HepG2 (cell line): Measurements from ENCODE around the gene MIX23. TPM values are rescaled to one million over a fixed set of nuclear protein-coding genes. Genes with fewer than 3 reads are reported as not detected.

Experiments used
- ARID3A ChIP-seq: IDR thresholded peaks from 2 replicates; pipeline ENCODE4 v1.6.1; 2012; ENCODE audit warnings: low read depth, low read length, improper control_type of control experiment
- ARNTL ChIP-seq: sonication (generic); formaldehyde crosslinking; IDR thresholded peaks from 2 replicates; pipeline ENCODE4 v1.4.0; 2020; ENCODE audit warnings: mild to moderate bottlenecking, missing genetic modification reagents
- CREB1 ChIP-seq, 2 experiments: fragments of 450-650 bp in 1 of 2; IDR thresholded peaks; 2 replicates each; pipeline ENCODE4 v1.6.1; 2016 to 2017; ENCODE audit warnings: control low read depth in 1 of 2, mild to moderate bottlenecking in 1 of 2, missing compliant biosample characterization in 1 of 2, missing genetic modification characterization in 1 of 2
- ETV5 ChIP-seq: IDR thresholded peaks from 2 replicates; pipeline ENCODE4 v1.6.1; 2018; ENCODE audit warnings: missing biosample characterization, missing genetic modification reagents, inconsistent platforms, borderline replicate concordance
- GATAD2A ChIP-seq: IDR thresholded peaks from 2 replicates; pipeline ENCODE4 v1.6.1; 2016
- HNRNPLL ChIP-seq: fragments of 200-400 bp; formaldehyde crosslinking; IDR thresholded peaks from 2 replicates; pipeline ENCODE4 v1.6.1; 2017; ENCODE audit warnings: mild to moderate bottlenecking, low read depth, low read length; ENCODE audit not compliant: poor library complexity, severe bottlenecking
- JDP2 ChIP-seq: sonication (generic); formaldehyde crosslinking; IDR thresholded peaks from 2 replicates; pipeline ENCODE4 v1.8.1; 2022; ENCODE audit warnings: missing genetic modification reagents, borderline replicate concordance
- NAIF1 ChIP-seq: sonication (generic); formaldehyde crosslinking; IDR thresholded peaks from 2 replicates; pipeline ENCODE4 v1.5.0; 2020; ENCODE audit warnings: mild to moderate bottlenecking, missing genetic modification reagents, borderline replicate concordance
- SP5 ChIP-seq: IDR thresholded peaks from 2 replicates; pipeline ENCODE4 v1.6.1; 2016; ENCODE audit warnings: low read depth, borderline replicate concordance
- TCF12 ChIP-seq, 2 experiments: fragments of 450-650 bp in 1 of 2; sonication (generic) in 1 of 2; formaldehyde crosslinking in 1 of 2; IDR thresholded peaks; 2 replicates each; pipeline versions ENCODE4 v1.6.1 to v1.8.0; 2017 to 2022; ENCODE audit warnings: antibody characterized with exemption in 1 of 2, mild to moderate bottlenecking in 1 of 2, missing genetic modification reagents in 1 of 2, moderate library complexity in 1 of 2
- ZBTB10 ChIP-seq: sonication (generic); formaldehyde crosslinking; IDR thresholded peaks from 2 replicates; pipeline ENCODE4 v1.4.0; 2020; ENCODE audit warnings: missing genetic modification reagents, borderline replicate concordance
- ZBTB46 ChIP-seq: sonication (generic); formaldehyde crosslinking; IDR thresholded peaks from 2 replicates; pipeline ENCODE4 v1.4.0; 2020; ENCODE audit warnings: mild to moderate bottlenecking, missing genetic modification reagents, borderline replicate concordance
- ZMYM4 ChIP-seq: sonication (generic); formaldehyde crosslinking; IDR thresholded peaks from 2 replicates; pipeline ENCODE4 v1.8.1; 2023; ENCODE audit warnings: mild to moderate bottlenecking, missing genetic modification reagents
- ZNF143 ChIP-seq: sonication (generic); formaldehyde crosslinking; IDR thresholded peaks from 2 replicates; pipeline ENCODE4 v1.4.0; 2020; ENCODE audit warnings: missing genetic modification reagents
- ZNF337 ChIP-seq: sonication (generic); formaldehyde crosslinking; IDR thresholded peaks from 2 replicates; pipeline ENCODE4 v1.5.1; 2020; ENCODE audit warnings: missing genetic modification reagents, low read depth, mild to moderate bottlenecking, borderline replicate concordance
- polyA plus RNA-seq, 8 experiments: library from polyadenylated mRNA; depleted of rRNA in 3 of 8; stranded (reverse) in 7 of 8; unstranded in 1 of 8; fragments of >200 nt; fragmentation: Illumina TruSeq in 4 of 8; extraction: Trizol in 4 of 8; gene quantifications; 2 replicates each; pipeline versions ENCODE4 v1.2.1 to v1.2.3, GENCODE V29; 2011 to 2016; ENCODE audit warnings: low read depth in 4 of 8, missing spikeins in 1 of 8, mixed read lengths in 1 of 8; ENCODE audit not compliant: insufficient read depth in 1 of 8
- total RNA-seq, 5 experiments: library from RNA; depleted of rRNA; stranded (reverse); fragments of >200 nt; fragmentation: Illumina TruSeq; extraction: Trizol; gene quantifications; 2 replicates each; pipeline ENCODE4 v1.2.3, GENCODE V29; 2016; ENCODE audit warnings: low read depth in 1 of 5
- TF ChIP-seq, protein P1 (sequence below): sonication (generic); formaldehyde crosslinking; IDR thresholded peaks from 2 replicates; pipeline ENCODE4 v1.8.0; 2022; ENCODE audit warnings: mild to moderate bottlenecking, missing genetic modification reagents; ENCODE audit not compliant: insufficient replicate concordance
- TF ChIP-seq, protein P2 (sequence below): sonication (generic); formaldehyde crosslinking; IDR thresholded peaks from 2 replicates; pipeline ENCODE4 v1.5.1; 2020; ENCODE audit warnings: missing genetic modification reagents, mild to moderate bottlenecking, borderline replicate concordance

The MIX23 gene
- total and polyA plus RNA-seq, 2 of the 13 experiments (the other 11 are each of a cell fraction or from before 2014, with no cell fraction given) = 20.0 to 152 TPM

- no peak for TF ChIP-seq TCF12 (IDR thresholded peaks at IDR 0.05)
- 0 out of 2 replicates have a peak, but pooled peaks have one; percentile 38 for TF ChIP-seq TCF12 (CRISPR knock-in tag; IDR thresholded peaks at IDR 0.05)
- TF ChIP-seq GATAD2A (CRISPR knock-in tag) = no peak
- TF ChIP-seq ZBTB46 = no peak
- TF ChIP-seq, protein P1, sequence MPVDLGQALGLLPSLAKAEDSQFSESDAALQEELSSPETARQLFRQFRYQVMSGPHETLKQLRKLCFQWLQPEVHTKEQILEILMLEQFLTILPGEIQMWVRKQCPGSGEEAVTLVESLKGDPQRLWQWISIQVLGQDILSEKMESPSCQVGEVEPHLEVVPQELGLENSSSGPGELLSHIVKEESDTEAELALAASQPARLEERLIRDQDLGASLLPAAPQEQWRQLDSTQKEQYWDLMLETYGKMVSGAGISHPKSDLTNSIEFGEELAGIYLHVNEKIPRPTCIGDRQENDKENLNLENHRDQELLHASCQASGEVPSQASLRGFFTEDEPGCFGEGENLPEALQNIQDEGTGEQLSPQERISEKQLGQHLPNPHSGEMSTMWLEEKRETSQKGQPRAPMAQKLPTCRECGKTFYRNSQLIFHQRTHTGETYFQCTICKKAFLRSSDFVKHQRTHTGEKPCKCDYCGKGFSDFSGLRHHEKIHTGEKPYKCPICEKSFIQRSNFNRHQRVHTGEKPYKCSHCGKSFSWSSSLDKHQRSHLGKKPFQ (CRISPR knock-in tag) = peak; percentile 14
- TF ChIP-seq SP5 = 0 out of 2 replicates have a peak, but pooled peaks have one; percentile 19
- TF ChIP-seq HNRNPLL = peak; percentile 67
- peak; percentile 27; the same call in 1 of the 2 replicates for TF ChIP-seq ZNF143 (CRISPR knock-in tag)
- peak; percentile 49 for TF ChIP-seq CREB1 (IDR thresholded peaks at IDR 0.05)
- TF ChIP-seq CREB1 (CRISPR knock-in tag; IDR thresholded peaks at IDR 0.05) = peak; percentile 79
- no peak for TF ChIP-seq JDP2 (CRISPR knock-in tag)
- TF ChIP-seq, protein P2, sequence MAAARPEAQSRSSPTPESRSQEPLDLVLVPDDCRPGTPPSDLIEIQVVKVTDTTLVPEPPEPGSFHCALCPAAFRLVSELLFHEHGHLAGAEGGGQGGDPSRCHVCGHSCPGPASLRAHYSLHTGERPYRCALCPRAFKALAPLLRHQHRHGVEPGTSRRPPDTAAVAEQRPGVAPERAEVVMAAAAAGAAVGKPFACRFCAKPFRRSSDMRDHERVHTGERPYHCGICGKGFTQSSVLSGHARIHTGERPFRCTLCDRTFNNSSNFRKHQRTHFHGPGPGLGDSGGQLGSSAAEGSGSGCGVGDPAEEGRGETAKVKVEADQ (CRISPR knock-in tag) = 0 out of 2 replicates have a peak, but pooled peaks have one; percentile 49
- TF ChIP-seq ARNTL (CRISPR knock-in tag) = peak; percentile 55; the same call in 1 of the 2 replicates
- TF ChIP-seq ZNF337 (CRISPR knock-in tag) = 0 out of 2 replicates have a peak, but pooled peaks have one; percentile 71
- TF ChIP-seq ARID3A = no peak
- TF ChIP-seq ZMYM4 (CRISPR knock-in tag) = peak; percentile 74; the same call in 1 of the 2 replicates
- no peak for TF ChIP-seq ZBTB10 (CRISPR knock-in tag)
- TF ChIP-seq ETV5 (CRISPR knock-in tag) = peak; percentile 80
- no peak for TF ChIP-seq NAIF1
These were observed 33.0 kb upstream of the MIX23 start, which contains the start of gene WDR5B (continued) for GRCh38 chr3:122415762-122416654.
